Uterus (tissue), 2 donors: Measurements from ENCODE around the gene XRCC4.

ENCODE experiments used
- CTCF ChIP-seq, 4 experiments: fragments of 200-600 bp in 2 of 4; fragments of 450-650 bp in 2 of 4; sonication (generic) in 2 of 4; IDR thresholded peaks; one replicate each; pipeline ENCODE4 v1.5.1; 2016 to 2019; ENCODE audit warnings: antibody characterized with exemption in 4 of 4, mild to moderate bottlenecking in 2 of 4, moderate library complexity in 1 of 4
- POLR2A ChIP-seq, 2 donors: fragments of 450-650 bp; IDR thresholded peaks; one replicate each; pipeline ENCODE4 v1.6.1; 2016; ENCODE audit warnings: antibody characterized with exemption in 2 of 2, mild to moderate bottlenecking in 1 of 2, moderate library complexity in 1 of 2

GRCh38 chr5:83179966-83180365 is 102.6 kb downstream of the XRCC4 start:
- TF ChIP-seq CTCF (IDR thresholded peaks at IDR 0.05): no peak
- TF ChIP-seq POLR2A (IDR thresholded peaks at IDR 0.05): no peak
